ENCODE results near the gene ATP2B2. TPM values are rescaled to one million over a fixed set of nuclear protein-coding genes. Genes with fewer than 3 reads are reported as not detected.

The ATP2B2 gene
- total and polyA plus RNA-seq, 2 donors (not counting 1 experiment from before 2014, with no cell fraction given) = not detected

GRCh38 chr3:10472877-10473440 lies 32.4 kb downstream of the ATP2B2 start:
- WGBS (ENCODE audit: insufficient coverage) = 100% methylated on average over 1 of the region's 2 CpGs
- H3K27ac ChIP-seq (ENCODE audit: low read length in 2 of 2) = no peak overlapping the region
- DNase-seq (no peak), ATAC-seq (ENCODE audit: low read depth) (no peak)
- peaks cover 36% of the 10 kb centered on the region for H3K27me3 Mint-ChIP-seq
- peaks cover 0 to 45% (median 6%) of the 10 kb centered on the region in 4 experiments for H3K27me3 ChIP-seq (replicated peaks in 1 of 4; ENCODE audit: control extremely low read depth in 1 of 4, control insufficient read depth in 3 of 4, insufficient read depth in 4 of 4, low read length in 3 of 4)
- no peak overlapping the region for H3K27ac Mint-ChIP-seq
- H3K9ac ChIP-seq (ENCODE audit: low read length) = no peak overlapping the region
- H3K4me1 Mint-ChIP-seq = no peaks in the 10 kb centered on the region
- no peaks in the 10 kb centered on the region for H3K79me2 ChIP-seq (ENCODE audit: control insufficient read depth, insufficient read depth, low read length)
- no peak overlapping the region for H3K4me3 ChIP-seq (ENCODE audit: control extremely low read depth in 1 of 5, extremely low read depth in 1 of 5, insufficient read depth in 1 of 5, low read depth in 2 of 5, low read length in 4 of 5)
- TF ChIP-seq EZH2 (IDR thresholded peaks at IDR 0.05; ENCODE audit: borderline replicate concordance, insufficient read depth, low read depth, low read length, poor library complexity, severe bottlenecking) = no peak
- TF ChIP-seq, protein P1, sequence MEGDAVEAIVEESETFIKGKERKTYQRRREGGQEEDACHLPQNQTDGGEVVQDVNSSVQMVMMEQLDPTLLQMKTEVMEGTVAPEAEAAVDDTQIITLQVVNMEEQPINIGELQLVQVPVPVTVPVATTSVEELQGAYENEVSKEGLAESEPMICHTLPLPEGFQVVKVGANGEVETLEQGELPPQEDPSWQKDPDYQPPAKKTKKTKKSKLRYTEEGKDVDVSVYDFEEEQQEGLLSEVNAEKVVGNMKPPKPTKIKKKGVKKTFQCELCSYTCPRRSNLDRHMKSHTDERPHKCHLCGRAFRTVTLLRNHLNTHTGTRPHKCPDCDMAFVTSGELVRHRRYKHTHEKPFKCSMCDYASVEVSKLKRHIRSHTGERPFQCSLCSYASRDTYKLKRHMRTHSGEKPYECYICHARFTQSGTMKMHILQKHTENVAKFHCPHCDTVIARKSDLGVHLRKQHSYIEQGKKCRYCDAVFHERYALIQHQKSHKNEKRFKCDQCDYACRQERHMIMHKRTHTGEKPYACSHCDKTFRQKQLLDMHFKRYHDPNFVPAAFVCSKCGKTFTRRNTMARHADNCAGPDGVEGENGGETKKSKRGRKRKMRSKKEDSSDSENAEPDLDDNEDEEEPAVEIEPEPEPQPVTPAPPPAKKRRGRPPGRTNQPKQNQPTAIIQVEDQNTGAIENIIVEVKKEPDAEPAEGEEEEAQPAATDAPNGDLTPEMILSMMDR (IDR thresholded peaks at IDR 0.05) = no peak
- H3K9me3 ChIP-seq (ENCODE audit: control extremely low read depth in 1 of 3, control insufficient read depth in 2 of 3, insufficient read depth in 1 of 3, low read length in 2 of 3) = peaks cover 0 to 3% (median 1%) of the 10 kb centered on the region in 3 donors
- CTCF ChIA-PET = no interaction called here
- no peaks in the 10 kb centered on the region for H4K20me1 ChIP-seq (ENCODE audit: control insufficient read depth, insufficient read depth, low read length, poor library complexity, severe bottlenecking)
- no peak overlapping the region for H3K4me2 ChIP-seq (replicated peaks; ENCODE audit: low read depth, low read length, poor library complexity, severe bottlenecking)
- H2AFZ ChIP-seq (ENCODE audit: insufficient read depth, low read depth, low read length, poor library complexity, severe bottlenecking) = no peak overlapping the region
- no peak overlapping the region for H3K4me3 Mint-ChIP-seq
- no peaks in the 10 kb centered on the region for H3K9me3 Mint-ChIP-seq (ENCODE audit: insufficient read depth)
- POLR2A ChIA-PET = no interaction called here
- H3K4me1 ChIP-seq (ENCODE audit: control insufficient read depth in 2 of 2, insufficient read depth in 2 of 2, low read length in 2 of 2) = peaks cover 0 to 4% of the 10 kb centered on the region in 2 donors
- H3K36me3 ChIP-seq (replicated peaks in 1 of 2; ENCODE audit: control extremely low read depth in 1 of 2, control insufficient read depth in 1 of 2, extremely low read depth in 1 of 2, insufficient read depth in 2 of 2, low read length in 1 of 2) = no peaks in the 10 kb centered on the region
- intact Hi-C loops (cut with micrococcal nuclease) = no loop called here

GRCh38 chr3:10471054-10471688 lies 34.2 kb downstream of the ATP2B2 start:
- H3K4me1 ChIP-seq (ENCODE audit: control insufficient read depth in 2 of 2, insufficient read depth in 2 of 2, low read length in 2 of 2) = peaks cover 0 to 4% of the 10 kb centered on the region in 2 donors
- no peaks in the 10 kb centered on the region for H3K36me3 ChIP-seq (replicated peaks in 1 of 2; ENCODE audit: control extremely low read depth in 1 of 2, control insufficient read depth in 1 of 2, extremely low read depth in 1 of 2, insufficient read depth in 2 of 2, low read length in 1 of 2)
- Mint-ChIP-seq H3K9me3 (ENCODE audit: insufficient read depth) (no peaks in the 10 kb centered on the region), H3K4me3 (no peak overlapping the region), H3K27ac (no peak overlapping the region), H3K27me3 (peaks cover 43% of the 10 kb centered on the region), H3K4me1 (no peaks in the 10 kb centered on the region)
- H3K27me3 ChIP-seq (replicated peaks in 1 of 4; ENCODE audit: control extremely low read depth in 1 of 4, control insufficient read depth in 3 of 4, insufficient read depth in 4 of 4, low read length in 3 of 4) = peaks cover 0 to 54% (median 7%) of the 10 kb centered on the region in 4 experiments
- no peak overlapping the region for H2AFZ ChIP-seq (ENCODE audit: insufficient read depth, low read depth, low read length, poor library complexity, severe bottlenecking)
- no peaks in the 10 kb centered on the region for H4K20me1 ChIP-seq (ENCODE audit: control insufficient read depth, insufficient read depth, low read length, poor library complexity, severe bottlenecking)
- WGBS (ENCODE audit: insufficient coverage) = 6% methylated on average over 11 of the region's 20 CpGs
- H3K9ac ChIP-seq (ENCODE audit: low read length) = no peak overlapping the region
- ChIA-PET POLR2A (no interaction called here), CTCF (no interaction called here)
- intact Hi-C loops (cut with micrococcal nuclease) = no loop called here
- peaks cover 0 to 3% (median 0%) of the 10 kb centered on the region in 3 donors for H3K9me3 ChIP-seq (ENCODE audit: control extremely low read depth in 1 of 3, control insufficient read depth in 2 of 3, insufficient read depth in 1 of 3, low read length in 2 of 3)
- TF ChIP-seq, protein P1 (IDR thresholded peaks at IDR 0.05) = no peak
- DNase-seq (no peak), ATAC-seq (ENCODE audit: low read depth) (no peak)
- no peak overlapping the region for H3K27ac ChIP-seq (ENCODE audit: low read length in 2 of 2)
- H3K4me3 ChIP-seq (ENCODE audit: control extremely low read depth in 1 of 5, extremely low read depth in 1 of 5, insufficient read depth in 1 of 5, low read depth in 2 of 5, low read length in 4 of 5) = no peak overlapping the region
- no peak overlapping the region for H3K4me2 ChIP-seq (replicated peaks; ENCODE audit: low read depth, low read length, poor library complexity, severe bottlenecking)
- no peaks in the 10 kb centered on the region for H3K79me2 ChIP-seq (ENCODE audit: control insufficient read depth, insufficient read depth, low read length)

Data from B cell (primary cell).